ENCODE data around the gene CIP2A.
A peak's percentile ranks its signal among the peaks of the same experiment; 100 is the strongest.

The CIP2A gene

DNA sequence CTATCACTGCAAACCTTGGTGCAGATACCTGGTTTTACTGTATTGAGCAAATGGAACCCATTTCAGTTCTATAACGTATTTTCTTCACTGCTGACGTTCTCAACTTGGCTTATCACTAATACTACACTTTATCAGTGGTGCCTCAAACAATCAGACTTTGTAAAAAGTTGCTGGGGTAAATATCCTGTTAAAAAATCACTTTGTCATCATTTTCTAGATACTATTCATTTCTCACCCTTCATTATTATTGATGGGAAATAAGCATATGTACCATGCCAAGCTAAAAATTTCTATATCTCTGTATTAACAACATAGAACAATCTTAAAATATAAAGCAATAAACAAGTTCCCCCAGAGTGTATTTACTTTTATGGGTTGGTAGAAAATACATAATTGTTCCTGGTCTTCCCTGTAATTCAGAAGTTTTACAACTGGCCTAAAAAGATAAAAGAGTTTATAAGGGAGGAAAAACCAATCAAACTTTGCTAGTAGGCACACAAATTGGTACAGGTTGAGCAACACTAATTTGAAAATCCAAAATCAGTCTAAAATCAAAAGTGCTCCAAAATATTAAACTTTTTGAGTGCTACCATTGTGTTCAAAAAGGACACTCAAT, 33.2 kb downstream of the CIP2A start:
- DNase-seq = no peak

GRCh38 chr3:108554913-108555571, 34.2 kb downstream of the CIP2A start:
- DNase-seq = no peak

- DNase-seq = no peak
Observed at GRCh38 chr3:108554229-108554628, 35.0 kb downstream of the CIP2A start.

DNA sequence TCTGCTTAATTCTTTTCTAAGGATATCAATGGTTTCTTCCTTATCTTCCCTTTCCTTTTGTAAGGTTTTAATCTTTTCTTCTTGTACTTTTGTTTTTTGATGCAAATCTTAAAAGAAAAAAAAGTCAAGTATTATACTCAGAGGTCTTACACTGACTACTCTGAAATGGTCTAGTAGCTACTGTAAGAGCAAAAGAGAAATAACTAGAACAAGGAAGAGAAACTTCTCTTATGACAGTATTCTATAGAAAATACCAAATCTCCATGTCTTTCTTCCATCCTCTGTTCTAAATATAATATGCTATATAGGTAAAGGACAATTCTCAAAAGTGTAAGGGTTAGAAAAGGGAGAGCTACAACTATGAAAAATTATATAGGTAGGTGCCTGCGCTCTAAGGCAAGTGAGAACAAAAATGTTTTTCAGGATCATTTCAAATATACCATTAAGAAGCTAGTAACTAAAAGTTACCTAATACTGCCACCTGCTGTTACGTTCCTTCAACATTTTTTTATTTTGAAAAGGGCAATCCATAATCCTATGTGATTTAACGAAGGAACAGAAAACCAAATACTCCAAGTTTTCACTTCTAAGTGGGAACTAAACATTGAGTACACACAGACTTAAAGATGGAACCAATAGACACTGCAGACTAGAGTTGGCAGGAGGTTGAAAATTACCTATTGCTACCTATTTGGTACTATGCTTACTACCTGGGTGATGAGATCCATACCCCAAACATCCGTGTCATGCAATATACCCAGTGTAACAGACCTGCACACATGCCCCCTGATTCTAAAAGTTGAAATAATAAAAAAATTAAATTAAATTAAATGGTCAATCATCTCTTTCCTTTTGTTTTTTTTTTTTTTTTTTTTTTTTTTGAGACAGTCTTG, 36.7 kb downstream of the CIP2A start:
- DNase-seq = peak; percentile 59

DNA sequence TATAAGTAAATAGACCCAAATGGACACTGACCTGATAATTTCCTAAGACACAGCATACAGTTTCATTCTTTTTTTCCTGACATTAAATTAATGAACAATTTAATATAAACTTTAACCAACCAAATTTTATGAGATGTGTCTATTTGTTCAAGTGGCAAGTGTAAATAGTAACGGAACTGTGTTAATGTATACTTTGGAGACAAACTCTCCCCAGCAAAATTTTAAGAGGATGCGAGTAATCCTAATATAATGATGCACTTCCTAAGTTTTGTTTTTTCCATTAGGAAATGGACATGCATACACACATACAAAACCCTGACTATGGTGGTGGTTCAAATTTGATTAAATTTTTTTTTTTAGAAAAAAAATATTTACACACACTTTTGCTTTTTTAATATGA, 40.4 kb downstream of the CIP2A start:
- DNase-seq = no peak

GRCh38 chr3:108548304-108548703, 40.9 kb downstream of the CIP2A start:
- DNase-seq = no peak

DNA sequence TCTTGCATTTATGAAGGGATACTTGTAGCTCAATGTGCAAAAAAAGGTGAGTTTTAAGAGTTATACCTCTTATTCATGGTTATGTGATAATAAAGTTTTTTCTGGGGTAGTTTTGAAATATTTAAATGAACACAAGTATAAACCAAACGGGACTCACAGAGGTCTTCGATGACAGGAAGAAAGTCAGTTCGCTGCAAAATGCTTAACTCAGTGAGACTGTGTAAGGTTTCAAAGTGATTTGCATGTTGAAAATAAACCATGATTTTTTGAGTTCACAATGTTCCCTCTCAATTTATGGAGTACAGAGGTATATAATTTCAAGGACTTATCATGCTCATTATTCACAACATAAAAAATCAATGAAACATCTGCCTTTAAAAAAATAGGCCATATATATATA, 42.5 kb downstream of the CIP2A start:
- DNase-seq = no peak

DNA sequence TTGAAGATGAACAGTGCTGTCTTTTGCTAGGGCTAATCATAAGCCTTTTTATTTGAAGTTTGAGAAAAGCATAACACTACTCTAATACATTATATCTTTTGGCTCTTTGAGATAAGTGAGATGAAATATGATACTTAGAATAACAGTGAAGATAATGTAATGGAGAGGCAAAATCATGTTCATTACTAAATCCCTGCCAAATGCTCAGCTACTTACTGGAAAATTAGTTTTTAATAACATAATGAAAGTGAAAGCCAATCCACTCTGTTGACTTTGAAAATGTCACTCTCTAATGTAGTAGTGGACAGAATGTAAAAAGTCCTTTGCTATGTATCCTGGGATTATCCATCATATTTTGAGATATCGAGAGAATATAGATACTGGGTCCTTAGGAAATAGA, 43.0 kb downstream of the CIP2A start:
- no peak for DNase-seq

GRCh38 chr3:108538083-108538482, 51.2 kb downstream of the CIP2A start:
- no peak for DNase-seq

- no peak for DNase-seq
Observed at GRCh38 chr3:108528459-108529252, 60.6 kb downstream of the CIP2A start.

- no peak for DNase-seq
Observed at GRCh38 chr3:108527817-108528216, 61.4 kb downstream of the CIP2A start.

GRCh38 chr3:108527109-108527508, 62.1 kb downstream of the CIP2A start:
- no peak for DNase-seq

- no peak for DNase-seq
Observed at GRCh38 chr3:108525971-108526370, 63.3 kb downstream of the CIP2A start.

- DNase-seq = no peak
Observed at GRCh38 chr3:108525256-108525655, 64.0 kb downstream of the CIP2A start.

- no peak for DNase-seq
Observed at GRCh38 chr3:108524537-108524936, 64.7 kb downstream of the CIP2A start.

- DNase-seq = no peak
Observed at GRCh38 chr3:108518895-108519294, 70.3 kb downstream of the CIP2A start.

DNA sequence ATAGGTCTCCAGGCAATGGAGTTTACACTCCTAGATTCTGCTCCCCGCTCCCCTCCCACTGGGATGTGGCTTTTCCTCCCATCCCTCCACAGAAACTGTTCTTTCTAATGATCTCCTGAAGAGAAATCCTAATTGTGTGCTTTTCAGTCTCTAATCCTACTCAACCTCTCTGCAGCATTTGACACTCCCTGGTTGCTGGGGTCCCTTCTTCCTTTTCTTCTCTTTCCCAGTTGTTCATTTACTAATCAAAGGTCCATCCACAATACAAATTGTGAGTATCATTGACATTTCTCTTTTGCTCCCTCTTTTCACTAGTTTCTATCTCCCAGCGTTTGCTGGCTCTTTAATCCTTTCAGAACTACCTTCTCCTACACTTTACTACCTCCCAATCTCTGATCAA, 72.4 kb downstream of the CIP2A start:
- no peak for DNase-seq

GRCh38 chr3:108513961-108514360, 75.3 kb downstream of the CIP2A start:
- DNase-seq = no peak

GRCh38 chr3:108512671-108513070, 76.6 kb downstream of the CIP2A start:
- DNase-seq = no peak

GRCh38 chr3:108511490-108511889, 77.7 kb downstream of the CIP2A start:
- no peak for DNase-seq

GRCh38 chr3:108511055-108511454, 78.2 kb downstream of the CIP2A start:
- DNase-seq = no peak

DNA sequence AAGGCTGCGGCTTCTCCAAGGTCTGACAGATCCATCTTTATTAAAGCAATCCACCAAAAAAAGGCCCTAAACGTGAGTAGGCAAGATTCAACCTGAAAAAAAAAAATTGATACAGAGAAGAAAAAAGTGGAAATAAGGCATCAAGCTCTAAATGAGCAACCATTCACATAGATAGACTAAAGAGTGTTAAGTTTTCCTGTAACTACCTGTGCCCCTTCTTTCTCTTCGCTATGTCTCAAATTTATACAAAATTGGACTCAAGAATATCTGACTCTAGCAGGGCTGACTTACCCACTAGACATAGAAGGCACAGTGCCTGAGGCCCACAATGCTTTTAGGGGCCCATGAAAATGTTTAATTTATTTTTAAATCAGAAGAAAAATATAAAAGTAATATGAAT, 78.7 kb downstream of the CIP2A start, which contains the start of gene MYH15:
Gene MYH15 (minus strand): TSS at position 101 of the 400 bp plus-strand sequence. CDS start 66 bp downstream, at position 35.
- DNase-seq = no peak

GRCh38 chr3:108509871-108510270, 79.4 kb downstream of the CIP2A start:
- no peak for DNase-seq
